GM10847 (cell line): ENCODE results near the gene ELL3.

ENCODE experiments used
- POLR2A ChIP-seq: IDR thresholded peaks from 2 replicates; pipeline ENCODE4 v1.6.1; 2011; ENCODE audit not compliant: insufficient read length; ENCODE audit errors: extremely low read depth

The ELL3 gene

DNA sequence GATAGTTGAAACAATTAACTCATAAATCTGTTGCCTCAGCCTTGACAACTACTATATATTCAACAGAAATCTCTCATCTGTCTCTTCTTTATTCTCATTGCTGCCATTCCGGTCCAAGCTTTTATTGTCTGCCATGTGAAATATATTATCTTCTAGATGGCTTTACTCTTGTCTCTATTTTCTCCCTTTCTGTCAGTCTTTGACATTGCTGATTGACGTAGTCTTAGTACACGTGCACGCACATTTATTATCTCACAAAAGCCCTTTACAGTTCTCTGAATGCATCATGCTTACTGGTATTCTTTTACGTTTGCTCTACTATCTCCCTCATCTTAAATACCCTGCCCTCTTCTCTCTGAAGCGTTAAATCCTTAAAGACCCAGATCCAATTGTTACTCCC is 24.9 kb downstream of the ELL3 start:
- TF ChIP-seq POLR2A, result no peak

DNA sequence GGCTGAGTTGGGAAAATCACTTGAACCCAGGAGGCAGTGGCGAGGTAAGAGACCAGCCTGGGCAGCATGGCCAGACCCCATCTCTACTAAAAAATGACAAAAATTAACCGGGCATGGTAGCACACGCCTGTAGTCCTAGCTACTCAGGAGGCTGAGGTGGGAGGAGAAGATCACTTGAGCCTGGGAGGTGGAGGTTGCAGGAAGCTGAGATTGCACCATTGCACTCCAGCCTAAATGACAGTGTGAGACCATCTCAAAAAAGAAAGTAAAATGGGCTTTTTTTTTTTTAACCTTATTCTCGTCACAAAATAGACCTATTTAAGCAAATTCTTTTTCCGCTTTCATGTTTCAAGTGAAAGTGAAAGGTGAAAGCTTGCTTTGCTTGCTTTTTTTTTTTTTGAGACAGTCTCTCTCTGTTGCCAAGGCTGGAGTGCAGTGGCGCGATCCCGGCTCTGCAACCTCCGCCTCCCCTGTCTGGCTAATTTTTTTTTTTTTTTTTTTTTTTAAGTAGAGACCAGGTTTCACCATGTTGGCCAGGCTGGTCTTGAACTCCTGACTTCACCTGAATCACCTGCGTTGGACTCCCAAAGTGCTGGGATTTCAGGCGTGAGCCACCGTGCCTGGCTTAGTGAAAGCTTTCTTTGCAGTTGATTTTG is 26.9 kb downstream of the ELL3 start:
- TF ChIP-seq POLR2A, result no peak

DNA sequence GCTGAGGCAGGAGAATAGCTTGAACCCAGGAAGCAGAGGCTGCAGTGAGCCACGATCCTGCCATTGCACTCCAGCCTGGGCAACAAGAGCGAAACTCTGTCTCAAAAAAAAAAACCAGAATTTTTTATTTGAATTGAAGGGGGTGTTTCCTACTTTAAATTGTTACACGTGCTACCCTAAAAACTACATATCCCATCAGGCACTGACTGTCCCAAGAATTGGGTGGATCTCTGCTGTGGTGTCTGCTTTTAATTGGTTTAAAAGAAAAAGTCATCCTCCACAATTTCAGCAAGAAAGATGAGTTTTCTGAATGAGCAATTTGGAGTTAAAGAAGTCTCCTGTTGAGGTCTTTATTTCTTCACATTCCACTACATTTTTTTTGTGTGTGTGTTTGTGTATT is 28.4 kb downstream of the ELL3 start:
- TF ChIP-seq POLR2A, result no peak

DNA sequence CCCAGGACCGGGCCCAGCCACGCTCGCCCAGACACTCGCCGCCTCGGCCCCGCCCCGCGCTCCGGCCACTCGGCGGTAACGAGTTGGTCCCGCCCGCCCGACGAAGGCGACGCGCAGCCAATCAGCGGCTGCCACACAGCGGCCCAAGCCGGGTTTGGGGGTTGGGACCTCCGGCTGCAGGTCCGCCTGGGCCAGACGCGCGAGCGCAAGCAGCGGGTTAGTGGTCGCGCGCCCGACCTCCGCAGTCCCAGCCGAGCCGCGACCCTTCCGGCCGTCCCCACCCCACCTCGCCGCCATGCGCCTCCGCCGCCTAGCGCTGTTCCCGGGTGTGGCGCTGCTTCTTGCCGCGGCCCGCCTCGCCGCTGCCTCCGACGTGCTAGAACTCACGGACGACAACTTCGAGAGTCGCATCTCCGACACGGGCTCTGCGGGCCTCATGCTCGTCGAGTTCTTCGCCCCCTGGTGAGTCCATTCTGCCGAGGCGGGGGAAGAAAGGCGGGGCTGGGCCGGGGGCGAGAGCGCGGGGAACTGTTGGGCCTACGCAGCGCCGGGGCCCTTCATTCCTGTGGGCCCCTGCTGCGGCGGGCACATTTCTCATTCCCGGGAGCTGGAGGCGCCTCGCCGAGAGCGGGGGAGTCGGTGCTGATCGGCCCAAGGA is 30.4 kb downstream of the ELL3 start, which contains the start of gene PDIA3:
PDIA3 (plus strand) TSS at position 194 of the 658 bp plus-strand sequence; CDS start at position 296, 102 bp downstream.
- peak; percentile 88 for TF ChIP-seq POLR2A

DNA sequence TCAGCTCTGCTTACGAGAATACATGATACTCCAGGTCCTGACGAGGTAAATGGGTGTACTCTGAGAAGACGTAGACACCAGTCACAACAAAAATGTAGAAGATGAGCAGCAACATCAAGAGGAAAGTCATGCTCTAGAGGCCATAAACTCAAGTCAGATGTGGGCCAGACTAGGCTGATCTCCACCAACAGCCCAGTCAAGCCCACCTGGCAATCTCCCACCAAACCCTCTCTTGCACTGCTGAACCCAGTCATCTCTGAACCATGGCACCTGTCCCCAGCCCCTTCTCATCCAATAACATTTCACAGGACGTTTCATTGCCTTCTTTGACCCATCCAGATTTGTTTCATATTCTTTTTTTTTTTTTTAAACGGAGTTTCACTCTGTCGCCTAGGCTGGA is 41.4 kb downstream of the ELL3 start:
- no peak for TF ChIP-seq POLR2A

DNA sequence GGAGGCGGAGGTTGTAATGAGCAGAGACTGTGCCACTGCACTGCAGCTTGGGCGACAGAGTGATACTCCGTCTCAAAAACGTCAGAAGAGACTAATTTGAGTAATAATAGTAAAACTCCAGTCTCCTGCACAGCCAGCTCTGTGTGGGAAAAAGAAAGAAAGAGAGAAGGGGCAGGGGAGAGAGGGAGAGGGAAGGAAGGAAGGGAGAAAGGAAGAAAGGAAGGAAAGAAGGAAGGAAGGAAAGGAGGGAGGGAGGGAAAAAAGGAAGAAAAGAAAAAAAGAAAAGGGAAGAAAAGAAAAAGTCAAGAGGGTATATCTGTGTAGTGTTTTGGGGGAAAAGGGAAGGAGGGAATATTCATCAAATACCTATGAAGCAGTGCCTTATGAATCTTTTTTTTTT is 53.6 kb downstream of the ELL3 start:
- no peak for TF ChIP-seq POLR2A
